ENCODE measurements around the gene GATD1. TPM values are rescaled to one million over a fixed set of nuclear protein-coding genes. Genes with fewer than 3 reads are reported as not detected.

The GATD1 gene
- total RNA-seq, 4 donors from 2014 or later: 22.1 to 41.4 (median 27.3) TPM

- DNase-seq (ENCODE audit: low spot score in 2 of 2): no peak
- no peaks in the 10 kb centered on the region for H3K9me3 ChIP-seq
- H3K27me3 ChIP-seq: peaks cover 0 to 33% of the 10 kb centered on the region in 2 donors
- H3K36me3 ChIP-seq: peaks cover 0 to 41% (median 0%) of the 10 kb centered on the region in 3 donors
- no peak for TF ChIP-seq POLR2A (IDR thresholded peaks at IDR 0.05)
- no peak for TF ChIP-seq EP300 (IDR thresholded peaks at IDR 0.05)
- TF ChIP-seq CTCF (IDR thresholded peaks at IDR 0.05): no peak
- peaks cover 0 to 39% (median 18%) of the 10 kb centered on the region in 4 donors for H3K4me1 ChIP-seq
- no peak overlapping the region for H3K4me3 ChIP-seq
- H3K27ac ChIP-seq: no peak overlapping the region
- WGBS, 2 donors: 64 to 66% methylated on average over 8 to 9 of the region's 15 CpGs
These were observed 15.2 kb upstream of the GATD1 start for GRCh38 chr11:792535-792821.

GRCh38 chr11:791658-792534, 14.6 kb upstream of the GATD1 start:
- H3K36me3 ChIP-seq: peaks cover 0 to 46% (median 0%) of the 10 kb centered on the region in 3 donors
- no peak overlapping the region for H3K27ac ChIP-seq
- H3K4me1 ChIP-seq: peaks cover 0 to 35% (median 17%) of the 10 kb centered on the region in 4 donors
- peaks cover 0 to 33% of the 10 kb centered on the region in 2 donors for H3K27me3 ChIP-seq
- no peak overlapping the region for H3K4me3 ChIP-seq
- 90 to 94% methylated on average over 40 to 47 of the region's 49 CpGs for WGBS, 2 donors
- no peaks in the 10 kb centered on the region for H3K9me3 ChIP-seq
- TF ChIP-seq EP300 (IDR thresholded peaks at IDR 0.05): no peak
- no peak for TF ChIP-seq CTCF (IDR thresholded peaks at IDR 0.05)
- TF ChIP-seq POLR2A (IDR thresholded peaks at IDR 0.05): no peak
- DNase-seq (ENCODE audit: low spot score in 2 of 2): no peak

- TF ChIP-seq CTCF (IDR thresholded peaks at IDR 0.05) (no peak), EP300 (IDR thresholded peaks at IDR 0.05) (no peak), POLR2A (IDR thresholded peaks at IDR 0.05) (no peak)
- H3K36me3 ChIP-seq: peaks cover 0 to 56% (median 0%) of the 10 kb centered on the region in 3 donors
- peaks cover 0 to 27% (median 10%) of the 10 kb centered on the region in 4 donors for H3K4me1 ChIP-seq
- DNase-seq (ENCODE audit: low spot score in 2 of 2): no peak
- H3K4me3 ChIP-seq: no peak overlapping the region
- H3K27me3 ChIP-seq: peaks cover 0 to 33% of the 10 kb centered on the region in 2 donors
- H3K9me3 ChIP-seq: no peaks in the 10 kb centered on the region
- H3K27ac ChIP-seq: no peak overlapping the region
- 58 to 71% methylated on average over 16 to 18 of the region's 18 CpGs for WGBS, 2 donors
These were observed 13.7 kb upstream of the GATD1 start for GRCh38 chr11:790721-791564.

GRCh38 chr11:789943-790342, 12.7 kb upstream of the GATD1 start, which contains the start of gene CEND1:
TSS of gene CEND1 (minus strand) at chr11:790090. CDS start at chr11:788576, 1,514 bp downstream.
- H3K27ac ChIP-seq: no peak within 1 kb of the TSS

More at GRCh38 chr11:789943-790342, 12.7 kb upstream of the GATD1 start, which contains the start of gene CEND1:
- Histone ChIP-seq H3K4me1 (peaks cover 0 to 17% (median under 1%) of the 10 kb centered on the region in 4 donors), H3K4me3 (no peak within 1 kb of the TSS), H3K27me3 (peaks cover 0 to 33% of the 10 kb centered on the region in 2 donors), H3K9me3 (no peaks in the 10 kb centered on the region), H3K36me3 (peaks cover 0 to 66% (median 0%) of the 10 kb centered on the region in 3 donors)
- DNase-seq (ENCODE audit: low spot score in 2 of 2): no peak
- 0 to 9% methylated on average over 1 to 19 of the region's 44 CpGs for WGBS, 2 donors
- TF ChIP-seq CTCF (IDR thresholded peaks at IDR 0.05): no peak
- no peak for TF ChIP-seq POLR2A (IDR thresholded peaks at IDR 0.05)
- no peak for TF ChIP-seq EP300 (IDR thresholded peaks at IDR 0.05)

All from tibial nerve (tissue), 4 donors.